Measurements from ENCODE around the gene SHC3.

SHC3 gene

GRCh38 chr9:88966894-88967676 is 211.5 kb downstream of the SHC3 start:
- TF ChIP-seq CTCF (conservative IDR thresholded peaks at IDR 0.05; ENCODE audit: control insufficient read depth, insufficient read depth, low read depth, low read length), result no peak
- no peak for DNase-seq (ENCODE audit: low read depth)
- no peak overlapping the region for H3K4me3 ChIP-seq (ENCODE audit: control insufficient read depth, low read depth, low read length)

GRCh38 chr9:88965473-88965872 is 213.1 kb downstream of the SHC3 start:
- no peak for TF ChIP-seq CTCF (conservative IDR thresholded peaks at IDR 0.05; ENCODE audit: control insufficient read depth, insufficient read depth, low read depth, low read length)
- no peak for DNase-seq (ENCODE audit: low read depth)

GRCh38 chr9:88960632-88961031 is 218.0 kb downstream of the SHC3 start:
- TF ChIP-seq CTCF (conservative IDR thresholded peaks at IDR 0.05; ENCODE audit: control insufficient read depth, insufficient read depth, low read depth, low read length), result no peak
- no peak for DNase-seq (ENCODE audit: low read depth)

More at GRCh38 chr9:88965473-88965872, 213.1 kb downstream of the SHC3 start:
- H3K4me3 ChIP-seq (ENCODE audit: control insufficient read depth, low read depth, low read length), result no peak overlapping the region

GRCh38 chr9:88959727-88960469 is 218.7 kb downstream of the SHC3 start:
- no peak overlapping the region for H3K4me3 ChIP-seq (ENCODE audit: control insufficient read depth, low read depth, low read length)
- DNase-seq (ENCODE audit: low read depth), result no peak
- TF ChIP-seq CTCF (conservative IDR thresholded peaks at IDR 0.05; ENCODE audit: control insufficient read depth, insufficient read depth, low read depth, low read length), result no peak

More at GRCh38 chr9:88960632-88961031, 218.0 kb downstream of the SHC3 start:
- H3K4me3 ChIP-seq (ENCODE audit: control insufficient read depth, low read depth, low read length), result no peak overlapping the region

- no peak for TF ChIP-seq CTCF (conservative IDR thresholded peaks at IDR 0.05; ENCODE audit: control insufficient read depth, insufficient read depth, low read depth, low read length)
- no peak overlapping the region for H3K4me3 ChIP-seq (ENCODE audit: control insufficient read depth, low read depth, low read length)
- DNase-seq (ENCODE audit: low read depth), result no peak
Observed at GRCh38 chr9:88957526-88957925, 221.1 kb downstream of the SHC3 start.

Measured in fibroblast of mammary gland (primary cell).